Measurements from ENCODE around the gene CTSZ.
"Not testable (repeated sequence)": the region's sequence is repeated elsewhere in the genome, so short reads cannot be mapped to it uniquely, and the experiment has no call there.

DNA sequence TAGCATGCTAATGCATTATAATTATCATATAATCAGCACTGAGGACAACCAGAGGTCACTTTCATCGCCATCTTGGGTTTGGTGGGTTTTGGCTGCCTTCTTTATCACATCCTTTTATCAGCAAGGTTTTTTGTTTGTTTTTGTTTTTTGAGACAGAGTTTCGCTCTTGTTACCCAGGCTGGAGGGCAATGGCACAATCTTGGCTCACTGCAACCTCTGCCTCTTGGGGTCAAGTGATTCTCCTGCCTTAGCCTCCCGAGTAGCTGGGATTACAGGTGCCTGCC is 4.8 kb upstream of the CTSZ start:
- TF ChIP-seq, protein P1, sequence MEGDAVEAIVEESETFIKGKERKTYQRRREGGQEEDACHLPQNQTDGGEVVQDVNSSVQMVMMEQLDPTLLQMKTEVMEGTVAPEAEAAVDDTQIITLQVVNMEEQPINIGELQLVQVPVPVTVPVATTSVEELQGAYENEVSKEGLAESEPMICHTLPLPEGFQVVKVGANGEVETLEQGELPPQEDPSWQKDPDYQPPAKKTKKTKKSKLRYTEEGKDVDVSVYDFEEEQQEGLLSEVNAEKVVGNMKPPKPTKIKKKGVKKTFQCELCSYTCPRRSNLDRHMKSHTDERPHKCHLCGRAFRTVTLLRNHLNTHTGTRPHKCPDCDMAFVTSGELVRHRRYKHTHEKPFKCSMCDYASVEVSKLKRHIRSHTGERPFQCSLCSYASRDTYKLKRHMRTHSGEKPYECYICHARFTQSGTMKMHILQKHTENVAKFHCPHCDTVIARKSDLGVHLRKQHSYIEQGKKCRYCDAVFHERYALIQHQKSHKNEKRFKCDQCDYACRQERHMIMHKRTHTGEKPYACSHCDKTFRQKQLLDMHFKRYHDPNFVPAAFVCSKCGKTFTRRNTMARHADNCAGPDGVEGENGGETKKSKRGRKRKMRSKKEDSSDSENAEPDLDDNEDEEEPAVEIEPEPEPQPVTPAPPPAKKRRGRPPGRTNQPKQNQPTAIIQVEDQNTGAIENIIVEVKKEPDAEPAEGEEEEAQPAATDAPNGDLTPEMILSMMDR (IDR thresholded peaks at IDR 0.05; ENCODE audit: low read depth, low read length) = not testable (repeated sequence)
- not testable (repeated sequence) for TF ChIP-seq EZH2phosphoT487 (IDR thresholded peaks at IDR 0.05; ENCODE audit: low read depth)

Measured in OCI-LY3 (cell line).